ENCODE results near the gene NANOG. TPM values are rescaled to one million over a fixed set of nuclear protein-coding genes. Genes with fewer than 3 reads are reported as not detected.
"Not testable (repeated sequence)": the region's sequence is repeated elsewhere in the genome, so short reads cannot be mapped to it uniquely, and the experiment has no call there.

The NANOG gene
- total RNA-seq = not detected
- polyA plus RNA-seq = under 1 TPM in 1 of 3 donors, not detected in 2; 0.02 TPM
- total RNA-seq = 0 to 0.07 (median 0) reads per million in 6 experiments

DNA sequence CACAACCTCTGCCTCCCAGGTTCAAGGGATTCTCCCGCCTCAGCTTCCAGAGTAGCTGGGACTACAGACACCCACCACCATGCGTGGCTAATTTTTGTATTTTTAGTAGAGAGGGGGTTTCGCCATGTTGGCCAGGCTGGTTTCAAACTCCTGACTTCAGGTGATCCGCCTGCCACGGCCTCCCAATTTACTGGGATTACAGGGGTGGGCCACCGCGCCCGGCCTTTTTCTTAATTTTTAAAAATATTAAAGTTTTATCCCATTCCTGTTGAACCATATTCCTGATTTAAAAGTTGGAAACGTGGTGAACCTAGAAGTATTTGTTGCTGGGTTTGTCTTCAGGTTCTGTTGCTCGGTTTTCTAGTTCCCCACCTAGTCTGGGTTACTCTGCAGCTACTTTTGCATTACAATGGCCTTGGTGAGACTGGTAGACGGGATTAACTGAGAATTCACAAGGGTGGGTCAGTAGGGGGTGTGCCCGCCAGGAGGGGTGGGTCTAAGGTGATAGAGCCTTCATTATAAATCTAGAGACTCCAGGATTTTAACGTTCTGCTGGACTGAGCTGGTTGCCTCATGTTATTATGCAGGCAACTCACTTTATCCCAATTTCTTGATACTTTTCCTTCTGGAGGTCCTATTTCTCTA lies at the start of gene NANOG:
TSS of gene NANOG (plus strand) at position 519 of the 645 bp plus-strand sequence. CDS start 213 bp downstream, outside the sequence.
- DNase-seq, POLR2A ChIA-PET, ATAC-seq, H3K9me3 Mint-ChIP-seq, H3K4me3 Mint-ChIP-seq, H3K36me3 Mint-ChIP-seq, H3K4me1 Mint-ChIP-seq, H3K27ac Mint-ChIP-seq: not testable (repeated sequence)
- H3K27me3 Mint-ChIP-seq = peaks cover 0 to 18% (median 9%) of the 10 kb centered on the region in 5 donors

DNA sequence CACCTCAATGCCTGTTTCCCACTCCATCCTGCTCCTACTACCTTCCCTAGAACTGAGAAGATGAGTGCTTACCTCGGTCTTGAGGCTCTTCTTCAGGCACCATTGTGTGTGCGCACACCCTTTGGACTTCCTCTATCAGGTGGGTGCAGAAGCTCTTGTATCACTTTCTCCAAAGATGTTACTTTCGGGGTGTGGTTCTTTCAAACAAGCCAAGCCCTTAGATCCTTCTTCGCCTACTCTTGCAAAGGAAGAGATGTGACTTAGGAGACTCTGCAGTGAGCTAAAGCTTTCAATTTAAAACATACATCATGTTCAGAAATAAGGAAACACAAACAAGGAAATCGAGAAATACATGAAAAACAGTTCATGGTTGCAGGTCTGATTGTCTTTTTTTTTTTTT lies 42.0 kb upstream of the NANOG start, which contains the start of gene CLEC4C:
TSS of gene CLEC4C (minus strand) at position 130 of the 400 bp plus-strand sequence. CDS start at position 103, 27 bp downstream.
- DNase-seq = no peak
- H3K4me1 Mint-ChIP-seq = peaks cover 0 to 11% (median 0%) of the 10 kb centered on the region in 4 donors
- POLR2A ChIA-PET = no interaction called here
- ATAC-seq = no peak
- H3K4me3 Mint-ChIP-seq = peak within 1 kb of the TSS in 2 of 10 donors; percentile 24 to 63
- H3K36me3 Mint-ChIP-seq = peaks cover 0 to 8% (median 2%) of the 10 kb centered on the region in 3 donors
- H3K27me3 Mint-ChIP-seq = peaks cover 0 to 2% (median 0%) of the 10 kb centered on the region in 5 donors
- peaks cover 0 to 9% (median 6%) of the 10 kb centered on the region in 9 donors for H3K9me3 Mint-ChIP-seq
- peak within 1 kb of the TSS in 1 of 10 donors; percentile 67 for H3K27ac Mint-ChIP-seq

- Mint-ChIP-seq H3K27me3 (peaks cover 0 to 2% (median 0%) of the 10 kb centered on the region in 5 donors), H3K4me1 (peaks cover 0 to 21% (median 0%) of the 10 kb centered on the region in 4 donors), H3K9me3 (peaks cover 0 to 7% (median 3%) of the 10 kb centered on the region in 9 donors), H3K36me3 (peaks cover 0 to 4% (median 2%) of the 10 kb centered on the region in 3 donors), H3K27ac (no peak overlapping the region), H3K4me3 (no peak overlapping the region)
- POLR2A ChIA-PET = no interaction called here
- ATAC-seq (no peak), DNase-seq (no peak)
Observed at GRCh38 chr12:7748852-7749251, 40.4 kb upstream of the NANOG start.

DNA sequence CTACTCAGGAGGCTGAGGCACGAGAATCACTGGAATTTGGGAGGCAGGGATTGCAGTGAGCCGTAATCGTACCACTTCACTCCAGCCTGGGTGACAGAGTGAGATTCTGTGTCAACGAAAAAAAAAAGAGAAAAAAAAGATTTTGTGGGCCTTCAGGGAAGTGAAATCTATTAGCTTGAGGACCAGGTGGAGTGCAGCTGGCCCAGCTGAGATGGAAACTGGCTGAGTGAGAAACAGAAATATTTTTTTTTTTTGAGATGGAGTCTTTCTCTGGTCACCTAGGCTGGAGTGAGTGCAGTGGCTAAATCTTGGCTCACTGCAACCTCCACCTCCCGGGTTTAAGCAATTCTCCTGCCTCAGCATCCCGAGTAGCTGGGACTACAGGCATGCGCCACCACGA lies 39.8 kb upstream of the NANOG start:
- Mint-ChIP-seq H3K4me3 (no peak overlapping the region), H3K36me3 (peaks cover 0 to 4% (median 2%) of the 10 kb centered on the region in 3 donors), H3K27ac (no peak overlapping the region), H3K9me3 (peaks cover 0 to 7% (median 2%) of the 10 kb centered on the region in 9 donors), H3K4me1 (peaks cover 0 to 26% (median 0%) of the 10 kb centered on the region in 4 donors), H3K27me3 (peaks cover 0 to 2% (median 0%) of the 10 kb centered on the region in 5 donors)
- no peak for DNase-seq
- ATAC-seq = no peak
- POLR2A ChIA-PET = no interaction called here

DNA sequence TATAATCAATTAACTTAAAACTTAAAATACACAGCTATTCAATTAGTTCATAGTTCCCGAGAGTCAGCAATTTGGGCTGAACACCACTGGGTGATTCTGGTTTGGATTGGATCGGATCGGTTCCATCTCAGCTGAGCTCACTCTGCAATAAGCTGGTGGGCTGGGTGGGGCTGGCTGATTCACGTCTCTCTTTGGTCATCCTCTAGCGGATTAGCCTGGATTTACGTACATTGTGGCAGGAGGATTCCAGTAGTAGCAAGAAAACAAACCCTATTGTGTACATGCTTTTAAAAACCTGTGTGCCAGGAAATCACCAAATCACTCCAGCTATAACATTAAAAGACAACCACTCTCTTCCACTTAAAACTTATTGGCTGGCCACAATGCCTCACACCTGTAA lies 38.9 kb upstream of the NANOG start:
- peaks cover 0 to 2% (median 0%) of the 10 kb centered on the region in 3 donors for H3K36me3 Mint-ChIP-seq
- H3K4me3 Mint-ChIP-seq = no peak overlapping the region
- POLR2A ChIA-PET = no interaction called here
- H3K27ac Mint-ChIP-seq = peak overlapping the region in 2 of 10 donors; percentile 46 to 48
- peaks cover 0 to 26% (median 0%) of the 10 kb centered on the region in 4 donors for H3K4me1 Mint-ChIP-seq
- no peak for ATAC-seq
- peaks cover 0 to 7% (median 2%) of the 10 kb centered on the region in 9 donors for H3K9me3 Mint-ChIP-seq
- H3K27me3 Mint-ChIP-seq = no peaks in the 10 kb centered on the region
- no peak for DNase-seq

DNA sequence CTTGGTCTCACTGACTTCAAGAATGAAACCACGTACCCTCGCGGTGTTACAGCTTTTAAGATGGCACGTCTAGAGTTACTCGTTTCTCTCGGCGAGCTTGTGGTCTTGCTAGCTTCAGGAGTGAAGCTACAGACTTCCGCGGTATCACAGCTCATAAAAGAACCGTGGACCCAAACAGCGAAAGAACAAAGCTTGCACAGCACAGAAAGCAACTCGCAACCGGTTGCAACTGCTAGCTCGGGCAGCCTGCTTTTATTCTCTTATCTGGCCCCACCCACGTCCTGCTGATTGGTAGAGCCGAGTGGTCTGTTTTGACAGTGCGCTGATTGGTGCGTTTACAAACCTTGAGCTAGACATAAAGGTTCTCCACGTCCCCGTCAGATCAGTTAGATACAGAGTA lies 37.8 kb upstream of the NANOG start:
- Mint-ChIP-seq H3K27ac (peak overlapping the region in 2 of 10 donors; percentile 35 to 82), H3K27me3 (no peaks in the 10 kb centered on the region), H3K4me1 (peaks cover 0 to 32% (median 3%) of the 10 kb centered on the region in 4 donors), H3K4me3 (peak overlapping the region in 1 of 10 donors; percentile 79), H3K36me3 (peaks cover 0 to 2% (median 0%) of the 10 kb centered on the region in 3 donors), H3K9me3 (peaks cover 0 to 4% (median 2%) of the 10 kb centered on the region in 9 donors)
- ATAC-seq (no peak), DNase-seq (no peak)
- POLR2A ChIA-PET = no interaction called here

GRCh38 chr12:7751941-7752922 lies 37.0 kb upstream of the NANOG start:
- H3K4me3 Mint-ChIP-seq = peak overlapping the region in 1 of 10 donors; percentile 22
- ATAC-seq, DNase-seq, H3K27ac Mint-ChIP-seq, H3K36me3 Mint-ChIP-seq, H3K27me3 Mint-ChIP-seq, H3K9me3 Mint-ChIP-seq, POLR2A ChIA-PET: not testable (repeated sequence)
- peaks cover 0 to 30% (median 3%) of the 10 kb centered on the region in 4 donors for H3K4me1 Mint-ChIP-seq

- Mint-ChIP-seq H3K4me3 (peak overlapping the region in 3 of 10 donors; percentile 16 to 48 (median 43)), H3K27ac (peak overlapping the region in 3 of 10 donors; percentile 32 to 58 (median 34)), H3K4me1 (peaks cover 0 to 21% (median 3%) of the 10 kb centered on the region in 4 donors)
- POLR2A ChIA-PET, H3K9me3 Mint-ChIP-seq, H3K27me3 Mint-ChIP-seq, ATAC-seq, H3K36me3 Mint-ChIP-seq: not testable (repeated sequence)
- DNase-seq = peak in 1 of 10 donors; percentile 17
Observed at GRCh38 chr12:7755668-7756067, 33.5 kb upstream of the NANOG start.

- no peak for ATAC-seq
- no peaks in the 10 kb centered on the region for H3K36me3 Mint-ChIP-seq
- POLR2A ChIA-PET = no interaction called here
- no peak overlapping the region for H3K4me3 Mint-ChIP-seq
- H3K9me3 Mint-ChIP-seq = no peaks in the 10 kb centered on the region
- peaks cover 0 to 7% (median 0%) of the 10 kb centered on the region in 5 donors for H3K27me3 Mint-ChIP-seq
- peaks cover 0 to 21% (median 3%) of the 10 kb centered on the region in 4 donors for H3K4me1 Mint-ChIP-seq
- DNase-seq = no peak
- no peak overlapping the region for H3K27ac Mint-ChIP-seq
Observed at GRCh38 chr12:7756993-7757392, 32.2 kb upstream of the NANOG start.

DNA sequence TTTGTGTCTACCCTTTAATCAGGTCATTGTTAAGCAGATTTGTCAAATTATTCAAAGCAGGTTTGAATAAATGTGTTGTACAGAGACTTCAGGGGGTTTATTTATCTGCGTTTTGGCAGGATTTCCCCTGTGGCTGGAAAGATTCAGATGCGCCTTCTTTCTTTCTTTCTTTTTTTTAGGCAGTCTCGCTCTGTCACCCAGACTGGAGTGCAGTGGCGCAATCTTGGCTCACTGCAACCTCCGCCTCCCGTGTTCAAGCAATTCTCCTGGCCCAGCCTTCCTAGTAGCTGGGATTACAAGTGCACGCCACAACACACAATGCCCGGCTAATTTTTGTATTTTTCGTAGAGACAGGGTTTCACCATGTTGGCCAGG lies 30.4 kb upstream of the NANOG start:
- peaks cover 0 to 12% (median 3%) of the 10 kb centered on the region in 4 donors for H3K4me1 Mint-ChIP-seq
- H3K4me3 Mint-ChIP-seq = no peak overlapping the region
- DNase-seq (no peak), ATAC-seq (no peak)
- no peaks in the 10 kb centered on the region for H3K9me3 Mint-ChIP-seq
- no peak overlapping the region for H3K27ac Mint-ChIP-seq
- POLR2A ChIA-PET = no interaction called here
- no peaks in the 10 kb centered on the region for H3K36me3 Mint-ChIP-seq
- peaks cover 0 to 7% (median 2%) of the 10 kb centered on the region in 5 donors for H3K27me3 Mint-ChIP-seq

DNA sequence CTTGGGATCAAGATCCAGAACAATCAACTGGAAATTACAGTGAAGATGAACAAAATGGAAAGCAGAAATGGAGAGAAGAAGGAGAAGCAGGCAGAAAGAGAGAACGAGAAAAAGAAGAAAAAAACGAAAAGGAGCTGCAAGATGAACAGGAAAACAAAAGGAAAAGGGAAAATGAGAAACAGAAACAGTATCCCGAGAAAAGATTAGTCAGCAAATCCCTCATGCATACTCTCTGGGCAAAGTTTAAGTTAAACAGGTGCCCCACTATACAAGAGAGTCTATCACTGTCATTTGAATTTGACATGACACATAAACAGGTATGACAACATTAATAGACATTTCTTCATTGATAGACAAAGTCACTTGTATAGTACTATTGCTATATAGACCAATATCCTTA lies 19.2 kb upstream of the NANOG start:
- Mint-ChIP-seq H3K4me1 (no peaks in the 10 kb centered on the region), H3K9me3 (no peaks in the 10 kb centered on the region), H3K27ac (no peak overlapping the region), H3K36me3 (no peaks in the 10 kb centered on the region), H3K4me3 (no peak overlapping the region), H3K27me3 (peaks cover 0 to 1% (median 0%) of the 10 kb centered on the region in 5 donors)
- ATAC-seq (no peak), DNase-seq (no peak)
- POLR2A ChIA-PET = no interaction called here

- Mint-ChIP-seq H3K36me3 (no peaks in the 10 kb centered on the region), H3K9me3 (no peaks in the 10 kb centered on the region), H3K4me1 (no peaks in the 10 kb centered on the region), H3K4me3 (no peak overlapping the region), H3K27me3 (peaks cover 0 to 2% (median 0%) of the 10 kb centered on the region in 5 donors), H3K27ac (no peak overlapping the region)
- POLR2A ChIA-PET = no interaction called here
- no peak for DNase-seq
- no peak for ATAC-seq
Observed at GRCh38 chr12:7781274-7781673, 7.9 kb upstream of the NANOG start.

Measured in naive thymus-derived CD8-positive, alpha-beta T cell (primary cell).